NCI-H2107 treated with DMSO at 0.1 percent for 48 hours (cell line): Measurements from ENCODE around the gene PDHX.
"Not testable (repeated sequence)": the region's sequence is repeated elsewhere in the genome, so short reads cannot be mapped to it uniquely, and the experiment has no call there.

ENCODE experiments used
- DNase-seq: peaks from one replicate; lab custom pipeline; 2025; ENCODE audit not compliant: unreplicated experiment; lab: John Stamatoyannopoulos, UW

Gene PDHX

DNA sequence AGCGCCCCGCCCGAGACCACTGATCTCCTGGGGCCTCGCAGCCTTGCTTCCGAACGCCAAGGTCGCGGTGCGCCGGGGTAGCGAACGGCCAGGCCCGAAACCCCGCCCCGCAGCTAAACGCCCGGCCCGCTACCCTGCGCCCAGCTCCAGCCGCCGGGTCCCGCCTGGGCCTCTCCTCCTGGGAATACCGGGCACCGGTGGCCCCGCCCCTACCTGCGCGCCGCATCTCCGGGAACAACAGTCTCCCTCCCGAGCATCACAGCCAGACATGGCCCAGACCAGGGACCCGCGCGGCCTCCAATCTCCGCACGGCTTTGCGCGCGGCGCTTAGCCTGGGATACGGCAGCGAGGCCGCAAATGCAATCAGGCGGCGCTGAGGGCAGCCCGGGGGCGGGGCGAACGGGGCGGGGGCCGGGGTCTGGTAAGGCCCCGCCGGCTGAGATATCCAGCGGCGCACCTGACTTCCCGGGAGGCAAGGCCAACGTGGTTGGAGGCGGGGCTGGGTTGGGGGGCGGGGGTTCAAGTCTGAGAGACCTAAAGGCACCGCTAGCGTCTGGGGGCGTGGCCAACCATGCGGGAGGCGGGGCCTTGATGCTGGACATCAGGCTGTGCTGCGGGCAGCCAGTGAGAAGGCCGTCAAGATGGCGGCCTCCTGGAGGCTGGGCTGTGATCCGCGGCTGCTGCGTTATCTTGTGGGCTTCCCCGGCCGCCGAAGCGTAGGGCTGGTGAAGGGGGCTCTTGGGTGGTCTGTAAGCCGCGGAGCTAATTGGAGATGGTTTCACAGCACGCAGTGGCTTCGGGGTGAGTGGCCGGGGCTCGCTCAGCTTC, at the start of gene PDHX, which contains the start of gene APIP:
PDHX (plus strand) TSS at position 604 of the 828 bp plus-strand sequence; CDS start at position 642, 38 bp downstream.
APIP (minus strand) TSS at position 365 of the 828 bp plus-strand sequence; CDS start at position 270, 95 bp downstream.
- peak; percentile 85 for DNase-seq

DNA sequence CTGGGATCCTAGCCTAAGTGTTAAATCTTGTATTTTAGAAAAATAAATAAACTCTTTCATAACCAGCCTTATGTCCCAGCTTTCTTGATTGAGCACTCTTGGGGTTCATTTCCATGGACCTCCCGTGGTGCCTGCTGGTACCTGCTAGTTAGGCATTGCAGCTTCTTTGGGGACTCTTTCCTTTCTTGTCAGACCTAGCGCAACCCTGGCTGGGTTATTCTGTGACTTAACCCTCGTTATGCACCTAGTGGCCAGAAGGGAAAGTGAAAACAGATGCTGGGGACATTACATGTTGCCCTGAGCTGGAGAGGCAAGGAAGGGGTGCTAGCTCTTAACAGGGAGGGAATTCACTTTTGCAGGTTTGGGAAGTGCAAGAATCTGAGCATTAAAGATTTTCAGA, 47.0 kb upstream of the PDHX start:
- DNase-seq, result no peak

DNA sequence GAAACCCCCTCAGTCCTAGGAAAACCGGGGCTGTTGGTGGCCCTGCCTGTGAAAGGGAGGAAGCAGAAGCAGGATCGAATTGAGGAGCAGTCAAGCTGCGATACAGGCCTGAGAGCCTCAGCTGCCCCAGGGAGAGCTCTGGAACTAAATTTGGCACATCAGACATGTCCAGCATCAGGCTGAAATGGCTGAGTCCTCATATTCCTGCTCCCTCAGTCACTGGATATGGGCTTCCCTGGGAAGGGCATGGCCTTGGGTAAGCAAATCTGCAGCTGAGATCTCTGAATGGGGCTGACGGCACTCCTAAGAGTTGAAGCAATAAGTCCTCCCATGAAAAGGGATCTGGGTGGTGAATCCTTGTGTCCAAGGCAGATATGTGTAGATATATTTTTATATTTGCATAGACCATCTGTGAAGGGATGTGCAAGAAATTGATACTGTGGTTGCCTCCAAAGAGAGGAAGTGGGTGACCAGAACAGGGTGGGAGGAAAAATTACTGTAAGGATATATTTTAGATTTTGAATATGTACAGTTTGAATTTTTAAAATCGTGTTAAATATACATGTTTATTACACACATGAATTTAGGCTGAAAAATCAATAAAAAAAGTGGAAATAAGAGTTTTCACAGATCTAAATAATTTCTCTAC, 45.7 kb upstream of the PDHX start:
- DNase-seq, result no peak

DNA sequence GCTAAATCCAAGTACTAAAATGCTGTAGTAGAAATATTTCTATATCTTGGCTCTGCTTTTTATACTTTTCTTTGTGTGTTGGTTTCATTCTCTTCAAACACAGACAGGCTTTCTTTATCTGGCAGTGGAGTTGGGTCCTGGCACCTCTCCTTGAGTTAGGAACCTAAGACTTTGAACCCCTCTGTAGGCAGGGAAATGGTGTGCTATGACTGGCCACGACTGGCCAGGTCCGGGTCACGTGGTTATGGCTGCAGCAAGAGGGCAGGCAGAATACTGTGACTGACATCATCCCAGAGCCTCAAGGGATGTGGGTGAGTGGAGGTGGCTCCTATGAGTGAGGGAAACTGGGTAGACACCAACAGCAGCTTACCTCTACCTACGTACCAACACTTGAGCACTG, 42.2 kb upstream of the PDHX start:
- no peak for DNase-seq

DNA sequence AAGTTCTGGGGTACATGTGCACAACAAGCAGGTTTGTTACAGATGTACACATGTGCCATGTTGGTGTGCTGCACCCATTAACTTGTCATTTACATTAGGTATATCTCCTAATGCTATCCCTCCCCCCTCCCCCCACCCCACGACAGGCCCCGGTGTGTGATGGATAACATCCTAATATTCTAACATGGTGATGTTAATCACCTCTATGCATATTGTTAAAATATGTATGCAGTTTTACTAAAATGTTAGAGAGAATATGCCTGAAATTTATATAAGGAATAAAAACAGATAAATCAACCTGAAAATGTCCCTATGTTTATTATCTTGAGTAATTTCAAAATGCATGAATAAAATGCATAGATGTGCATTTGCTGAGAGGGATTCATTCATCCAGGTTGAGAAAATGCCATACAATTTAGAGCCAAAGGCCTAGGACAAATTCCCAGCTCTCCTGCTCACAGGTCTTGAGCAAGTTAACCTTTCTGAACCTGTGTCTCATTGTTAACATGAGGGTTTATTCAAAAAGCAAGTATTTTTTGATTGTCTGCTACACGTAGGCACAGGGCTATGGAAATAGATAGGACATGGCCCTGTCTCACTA, 38.9 kb upstream of the PDHX start:
- no peak for DNase-seq

DNA sequence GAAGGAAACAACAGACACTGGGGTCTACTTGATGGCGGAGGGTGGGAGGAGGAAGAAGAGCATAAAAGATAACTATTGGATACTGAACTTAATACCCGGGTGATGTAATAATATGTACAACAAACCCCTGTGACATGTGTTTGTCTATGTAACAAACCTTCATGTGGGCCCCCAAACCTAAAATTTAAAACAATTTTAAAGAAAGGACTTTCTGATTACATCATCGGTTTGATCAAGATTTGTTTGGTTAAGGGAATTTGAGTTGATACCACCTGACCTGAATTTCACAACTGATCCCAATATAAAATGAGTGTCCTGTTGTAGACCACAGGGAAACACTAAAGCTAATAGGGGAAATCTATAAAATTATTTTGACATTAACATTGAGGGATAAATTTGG, 34.5 kb upstream of the PDHX start:
- DNase-seq, result no peak

DNA sequence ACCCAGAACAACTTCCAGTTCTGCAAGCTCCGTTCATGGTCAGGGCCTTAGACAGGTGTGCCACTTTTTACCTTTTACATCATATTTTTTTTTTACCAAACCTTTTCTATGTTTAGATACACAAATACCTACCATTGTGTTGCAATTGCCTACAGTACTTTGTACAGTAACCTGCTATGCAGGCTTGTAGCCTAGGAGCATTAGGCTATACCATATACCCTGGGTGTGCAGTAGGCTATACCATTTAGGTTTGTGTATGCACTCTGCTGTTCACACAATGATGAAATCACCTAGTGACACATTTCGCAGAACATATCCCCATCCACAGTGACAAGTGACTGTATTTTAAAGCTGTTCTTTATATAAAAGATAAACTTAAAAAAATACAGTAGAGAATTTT, 29.8 kb upstream of the PDHX start:
- DNase-seq, result no peak

DNA sequence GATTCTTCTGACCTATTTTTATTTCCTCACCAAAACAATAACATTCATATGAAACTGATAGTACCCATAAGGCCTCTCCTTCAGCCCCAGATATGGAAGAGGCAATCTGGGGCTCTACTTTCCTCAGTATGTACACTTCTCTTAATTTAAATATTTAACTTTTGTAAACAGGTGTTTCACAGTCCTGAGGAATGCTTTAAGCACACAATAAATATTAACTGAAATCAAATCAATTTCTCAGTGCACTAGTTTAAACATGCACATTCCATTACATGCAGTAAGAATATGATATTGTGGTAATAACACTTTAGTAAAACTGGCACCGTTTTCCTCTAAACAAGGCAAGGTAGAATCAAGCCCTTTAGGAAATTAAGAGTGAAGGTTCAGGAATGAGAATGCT, 29.2 kb upstream of the PDHX start:
- DNase-seq, result no peak

DNA sequence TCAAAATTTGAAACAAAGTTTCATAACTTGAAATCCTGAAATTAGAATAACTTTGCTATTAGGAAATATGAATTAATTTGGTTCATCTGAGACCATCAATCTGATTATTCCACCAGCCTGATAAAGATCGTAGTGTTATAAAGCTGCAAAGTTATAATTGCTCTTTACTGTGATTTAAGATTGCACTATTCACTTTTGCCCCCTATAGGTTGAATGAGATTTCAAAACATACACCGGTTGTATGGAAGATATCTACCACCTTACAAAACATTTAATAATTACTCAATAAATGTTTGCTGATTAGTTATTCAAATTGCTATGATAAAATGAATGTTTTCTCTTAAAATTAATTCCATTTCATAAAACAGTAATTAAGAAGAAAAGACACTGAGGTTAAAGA, 26.3 kb upstream of the PDHX start:
- peak; percentile 7 for DNase-seq

DNA sequence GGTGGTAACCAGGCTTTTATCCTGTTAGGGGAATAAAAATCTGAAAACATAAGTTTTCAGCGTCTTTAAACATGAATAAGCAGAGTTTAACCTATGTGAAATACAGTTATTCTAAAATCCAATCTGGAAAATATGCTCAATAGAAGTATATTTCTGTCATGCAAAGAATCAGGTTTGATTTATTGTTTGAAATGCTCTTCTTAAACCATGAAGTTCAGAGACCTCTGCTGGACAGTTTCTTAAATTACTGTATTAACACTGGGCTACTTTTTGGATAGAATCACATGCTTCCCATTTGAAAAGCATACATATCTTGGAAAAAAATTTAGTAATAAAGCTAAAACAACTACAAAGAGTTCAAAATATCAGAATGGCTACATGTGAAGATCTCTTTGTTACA, 25.6 kb upstream of the PDHX start:
- peak; percentile 74 for DNase-seq

DNA sequence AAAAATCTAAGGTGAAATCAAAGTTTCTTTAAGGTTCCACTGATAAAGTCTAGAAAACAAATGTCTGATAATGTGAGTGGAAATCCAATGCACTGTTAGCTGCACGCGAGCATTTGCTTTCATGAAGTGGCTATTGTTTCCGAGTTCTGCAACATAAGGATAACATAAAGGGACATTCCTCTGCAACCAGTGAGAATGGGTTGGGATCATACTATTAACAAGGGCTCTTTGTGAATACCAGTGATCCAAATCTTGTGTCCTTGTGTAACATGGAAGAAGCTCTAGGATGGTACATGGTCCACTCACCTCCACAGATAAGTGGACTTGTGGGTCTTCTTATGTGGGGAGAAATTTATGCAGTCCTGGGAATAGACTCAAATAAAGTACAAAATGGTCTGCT, 24.8 kb upstream of the PDHX start:
- no peak for DNase-seq

DNA sequence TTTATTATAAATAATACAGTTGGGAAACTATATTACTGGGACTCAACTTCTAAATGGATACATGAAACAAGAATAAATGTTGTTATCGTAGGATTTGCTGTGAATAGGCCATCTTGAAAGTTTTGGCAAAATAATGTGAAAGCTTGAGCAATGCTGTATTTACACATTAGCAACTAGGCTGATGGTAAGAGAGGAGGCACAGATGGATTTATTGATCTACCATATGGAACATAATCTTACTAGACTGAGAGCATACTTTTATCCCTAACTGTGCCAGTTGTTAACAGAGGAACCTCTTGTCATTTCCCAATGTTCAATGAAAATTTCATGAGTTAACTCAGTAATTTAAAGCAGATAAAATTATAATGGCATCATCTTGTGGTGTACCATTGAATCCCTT, 23.0 kb upstream of the PDHX start:
- DNase-seq, result no peak

DNA sequence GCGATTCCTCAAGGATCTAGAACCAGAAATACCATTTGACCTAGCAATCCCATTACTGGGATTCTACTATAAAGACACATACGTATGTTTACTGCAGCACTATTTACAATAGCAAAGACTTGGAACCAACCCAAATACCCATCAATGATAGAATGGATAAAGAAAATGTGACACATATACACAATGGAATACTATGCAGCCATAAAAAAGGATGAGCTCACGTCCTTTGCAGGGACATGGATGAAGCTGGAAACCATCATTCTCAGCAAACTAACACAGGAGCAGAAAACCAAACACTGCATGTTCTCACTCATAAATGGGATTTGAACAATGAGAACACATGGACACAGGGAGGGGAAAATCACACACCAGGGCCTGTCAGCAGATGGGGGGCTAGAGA, 20.2 kb upstream of the PDHX start:
- DNase-seq, result not testable (repeated sequence)

DNA sequence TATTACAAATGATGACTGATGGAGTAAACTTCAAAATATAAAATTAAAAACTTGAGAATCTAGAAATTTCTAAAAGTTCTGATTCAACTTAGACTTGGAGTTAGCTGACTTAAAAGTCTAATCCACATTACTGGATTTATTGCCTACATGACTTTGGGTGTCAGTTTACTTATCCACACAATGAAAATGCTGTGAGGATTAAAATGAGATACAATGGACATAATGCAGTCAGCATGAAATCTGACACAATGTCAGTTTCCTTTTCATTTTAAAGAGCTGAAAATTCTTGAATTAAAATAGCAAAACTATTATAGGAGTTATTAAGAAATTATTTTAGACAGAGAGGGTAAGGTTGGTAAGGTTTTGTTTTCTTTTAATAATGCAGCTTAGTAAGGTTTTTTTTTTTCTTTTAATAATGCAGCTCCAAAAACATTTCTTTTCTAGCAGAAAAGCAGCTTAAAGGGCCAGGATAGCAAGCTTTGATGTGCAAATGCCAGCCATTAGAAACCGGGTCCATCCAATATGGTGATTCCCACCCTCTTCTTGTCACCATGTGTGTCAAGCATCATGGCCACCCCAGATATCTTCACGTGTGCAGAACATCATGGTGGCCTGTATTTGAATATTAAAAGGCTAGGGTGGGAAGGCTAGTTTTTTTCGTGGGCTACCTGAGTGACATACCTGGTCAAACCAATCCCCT, 19.1 kb upstream of the PDHX start:
- DNase-seq, result no peak

DNA sequence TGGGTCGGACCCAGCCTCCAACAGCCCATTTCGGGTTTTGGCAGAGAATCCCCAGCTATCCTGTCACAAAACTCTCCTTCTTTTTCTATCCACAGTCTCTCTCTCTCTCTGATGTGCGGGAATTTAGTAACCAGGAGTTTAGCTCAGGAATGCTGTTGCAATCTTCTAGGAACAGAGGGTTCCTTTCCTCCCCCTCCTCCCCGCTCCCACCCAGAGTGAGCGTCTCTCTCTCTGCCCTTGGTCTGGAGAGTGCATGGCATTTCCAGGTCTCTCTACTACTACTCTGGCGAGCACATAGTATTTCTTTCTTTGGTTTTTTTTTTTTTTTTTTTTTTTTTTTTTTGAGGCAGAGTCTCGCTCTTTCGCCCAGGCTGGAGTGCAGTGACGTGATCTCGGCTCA, 17.9 kb upstream of the PDHX start:
- no peak for DNase-seq

DNA sequence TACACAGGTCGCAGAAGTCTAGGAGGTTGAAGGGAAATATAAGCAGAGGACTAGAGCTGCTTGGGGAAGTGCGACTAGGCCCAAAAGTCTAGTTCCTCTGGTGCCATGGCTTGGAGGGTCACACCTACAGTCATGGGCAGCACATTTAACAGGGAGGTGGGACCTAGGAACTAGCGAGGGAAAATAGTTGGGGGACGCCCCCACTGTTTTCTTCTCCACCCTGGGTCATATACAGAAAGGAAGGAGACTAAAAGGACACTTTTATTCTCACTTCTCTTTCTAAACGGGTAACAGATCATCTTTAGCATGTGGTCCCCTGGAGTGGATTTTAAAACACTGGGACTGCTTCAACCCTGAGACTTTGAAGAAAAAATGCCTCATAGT, 16.8 kb upstream of the PDHX start:
- DNase-seq, result no peak

DNA sequence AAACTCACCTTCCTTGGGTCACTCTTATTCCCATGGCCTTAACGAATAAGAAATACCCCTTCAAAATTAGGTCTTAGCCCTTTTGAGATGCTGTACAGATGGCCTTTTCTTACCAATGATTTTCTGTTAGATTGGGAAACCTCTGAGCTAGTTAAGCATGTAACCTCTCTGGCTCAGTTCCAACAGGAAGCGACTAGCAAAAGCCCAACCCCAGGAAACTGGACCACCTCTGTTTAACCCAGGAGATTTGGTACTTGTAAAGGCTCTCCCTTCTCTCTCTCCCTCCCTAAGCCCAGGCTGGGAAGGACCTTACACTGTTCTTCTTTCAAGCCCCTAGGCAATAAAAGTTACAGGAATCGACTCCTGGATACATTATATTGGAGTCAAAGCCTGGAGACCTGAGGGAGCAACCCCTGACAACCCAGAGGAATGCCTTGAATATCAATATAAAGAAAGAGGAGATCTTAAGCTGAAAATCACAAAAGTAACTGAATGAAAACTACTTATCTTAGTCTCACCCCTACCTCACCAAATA, 11.9 kb upstream of the PDHX start:
- no peak for DNase-seq

DNA sequence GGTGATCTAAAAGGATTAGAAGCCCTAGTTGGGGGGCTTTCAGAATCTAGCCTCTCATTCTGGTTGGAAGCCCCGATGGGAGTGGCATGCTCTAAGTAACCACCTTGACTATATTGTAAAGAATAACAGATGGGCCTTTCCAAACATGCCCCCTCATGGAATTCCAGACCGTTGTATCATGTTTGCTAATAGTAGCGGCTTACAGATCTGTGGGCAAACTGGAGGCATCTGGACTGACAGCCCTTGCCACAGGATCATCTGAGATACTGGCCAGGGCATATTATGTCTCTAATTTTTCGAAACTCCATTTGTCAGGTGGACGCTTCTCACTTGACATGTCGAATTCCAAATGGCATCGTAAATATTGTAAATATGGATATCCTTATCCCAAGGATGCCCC, 10.8 kb upstream of the PDHX start:
- DNase-seq, result no peak

DNA sequence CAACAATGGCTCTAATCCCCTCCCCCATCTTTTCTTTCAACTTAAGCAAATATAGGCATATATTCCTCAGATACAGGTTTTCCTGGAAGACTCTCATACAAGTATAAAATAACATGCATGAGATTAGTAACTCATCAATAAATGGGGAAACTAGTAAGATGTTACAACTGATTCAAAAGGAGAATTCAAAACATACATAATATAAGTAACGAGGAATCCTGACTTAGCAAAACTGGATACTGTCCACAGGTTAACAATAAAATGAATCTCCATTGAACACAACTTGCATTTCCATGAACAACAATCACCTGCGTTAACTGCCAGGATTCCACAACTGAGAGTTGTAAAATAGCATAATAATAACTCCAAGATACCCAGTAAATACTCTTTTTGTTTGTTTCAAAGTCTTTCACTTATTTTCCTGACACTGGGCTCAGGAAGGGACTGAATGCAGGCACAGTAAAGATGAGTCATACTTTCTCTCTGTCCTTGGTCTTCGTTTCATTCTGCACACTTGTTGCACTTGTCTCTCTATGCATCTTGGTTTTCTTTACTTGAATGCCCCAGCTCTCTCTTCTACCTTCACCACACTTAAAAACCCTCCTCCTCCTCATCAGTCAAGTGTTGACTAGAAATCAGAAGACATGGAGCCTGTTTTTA, 8.4 kb upstream of the PDHX start:
- DNase-seq, result no peak

DNA sequence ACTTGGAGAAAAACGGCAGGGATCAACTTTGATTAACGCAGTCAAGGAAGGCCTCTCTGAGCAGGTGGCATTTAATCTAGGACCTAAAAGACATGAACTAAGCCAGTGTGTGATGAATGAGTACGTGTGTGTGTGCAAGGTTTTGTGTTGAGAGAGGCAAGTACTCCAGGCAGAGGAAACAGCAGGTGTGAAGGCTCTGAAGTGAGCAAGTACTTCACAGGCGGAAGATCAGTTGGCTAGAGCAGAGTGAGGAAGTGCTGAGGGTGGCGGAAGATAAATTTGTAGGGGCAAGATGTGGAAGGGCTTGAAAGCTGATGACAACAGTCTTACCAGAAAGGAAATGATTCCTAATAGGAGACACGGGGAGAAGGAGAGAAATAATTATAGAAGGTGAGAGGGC, 7.0 kb upstream of the PDHX start:
- DNase-seq, result no peak

DNA sequence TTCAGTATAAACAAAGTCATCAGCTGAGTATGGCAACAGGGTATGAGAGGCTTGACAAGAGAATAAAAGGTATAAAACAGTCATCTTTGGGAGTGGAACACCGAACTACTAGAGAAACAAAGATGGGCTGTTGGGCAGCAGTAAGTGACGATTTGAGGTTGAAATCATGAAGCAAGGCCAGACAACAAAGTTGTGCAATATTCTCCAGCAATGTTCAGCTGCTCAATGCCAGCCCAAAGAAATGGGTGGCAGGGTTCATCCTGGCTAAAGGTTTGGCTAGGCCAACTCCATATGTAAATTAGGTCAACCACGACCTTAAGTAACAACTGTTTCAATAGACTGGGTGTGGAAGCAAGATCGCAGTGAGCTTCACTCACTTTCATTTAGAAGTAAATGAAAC, 6.5 kb upstream of the PDHX start:
- DNase-seq, result no peak
